ENCODE data around the gene GALNS.
"Not testable (repeated sequence)": the region's sequence is repeated elsewhere in the genome, so short reads cannot be mapped to it uniquely, and the experiment has no call there.

GALNS gene, protein sequence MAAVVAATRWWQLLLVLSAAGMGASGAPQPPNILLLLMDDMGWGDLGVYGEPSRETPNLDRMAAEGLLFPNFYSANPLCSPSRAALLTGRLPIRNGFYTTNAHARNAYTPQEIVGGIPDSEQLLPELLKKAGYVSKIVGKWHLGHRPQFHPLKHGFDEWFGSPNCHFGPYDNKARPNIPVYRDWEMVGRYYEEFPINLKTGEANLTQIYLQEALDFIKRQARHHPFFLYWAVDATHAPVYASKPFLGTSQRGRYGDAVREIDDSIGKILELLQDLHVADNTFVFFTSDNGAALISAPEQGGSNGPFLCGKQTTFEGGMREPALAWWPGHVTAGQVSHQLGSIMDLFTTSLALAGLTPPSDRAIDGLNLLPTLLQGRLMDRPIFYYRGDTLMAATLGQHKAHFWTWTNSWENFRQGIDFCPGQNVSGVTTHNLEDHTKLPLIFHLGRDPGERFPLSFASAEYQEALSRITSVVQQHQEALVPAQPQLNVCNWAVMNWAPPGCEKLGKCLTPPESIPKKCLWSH

DNA sequence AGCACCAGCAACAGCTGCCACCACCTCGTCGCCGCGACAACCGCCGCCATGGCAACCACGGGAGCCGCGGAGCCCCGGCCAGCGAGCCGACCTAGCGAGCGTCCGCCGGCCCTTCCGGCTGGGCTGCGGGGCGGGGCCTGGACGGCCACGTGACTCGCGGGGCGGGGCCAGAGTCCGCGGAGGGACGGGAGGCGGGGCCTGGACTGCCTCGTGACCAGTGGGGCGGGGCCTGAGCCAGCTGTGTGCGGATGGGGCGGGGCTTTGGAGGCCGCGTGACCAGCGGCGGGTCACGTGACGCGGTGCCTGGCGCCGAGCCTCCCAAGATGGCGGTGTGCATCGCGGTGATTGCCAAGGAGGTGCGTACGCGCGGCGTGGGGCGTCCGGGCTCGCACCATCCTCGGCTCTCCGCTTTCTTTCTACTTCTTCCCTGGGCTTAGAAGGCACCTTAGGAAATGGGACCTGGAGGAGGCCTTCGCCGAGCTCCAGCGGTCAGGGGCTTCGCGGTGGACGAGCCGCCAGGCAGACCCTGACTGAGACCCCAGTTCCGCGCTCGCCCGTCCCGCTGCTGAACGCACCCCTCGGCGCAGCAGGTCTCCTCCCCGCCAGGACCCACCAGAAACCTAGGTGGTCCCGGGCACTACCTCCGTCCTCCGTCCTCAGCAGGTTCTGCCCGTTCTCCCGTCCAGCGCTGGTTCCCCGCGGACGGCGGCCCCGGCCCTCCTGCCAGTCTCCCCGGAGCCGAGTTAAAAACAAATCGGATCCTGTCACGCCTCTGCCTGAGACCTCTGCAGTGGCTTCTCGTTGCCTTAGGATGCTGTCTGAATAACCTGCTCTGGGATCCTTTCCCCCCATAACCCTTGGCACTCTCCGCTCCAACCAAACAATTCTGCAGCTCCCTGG lies at the start of gene GALNS, which contains the start of gene TRAPPC2L:
Gene GALNS (minus strand): TSS at position 120 of the 900 bp plus-strand sequence. CDS start 70 bp downstream, at position 50.
Gene TRAPPC2L (plus strand): TSS at position 300 of the 900 bp plus-strand sequence. CDS start 24 bp downstream, at position 324.
- peak; percentile 99 to 100 (median 100) for DNase-seq

DNA sequence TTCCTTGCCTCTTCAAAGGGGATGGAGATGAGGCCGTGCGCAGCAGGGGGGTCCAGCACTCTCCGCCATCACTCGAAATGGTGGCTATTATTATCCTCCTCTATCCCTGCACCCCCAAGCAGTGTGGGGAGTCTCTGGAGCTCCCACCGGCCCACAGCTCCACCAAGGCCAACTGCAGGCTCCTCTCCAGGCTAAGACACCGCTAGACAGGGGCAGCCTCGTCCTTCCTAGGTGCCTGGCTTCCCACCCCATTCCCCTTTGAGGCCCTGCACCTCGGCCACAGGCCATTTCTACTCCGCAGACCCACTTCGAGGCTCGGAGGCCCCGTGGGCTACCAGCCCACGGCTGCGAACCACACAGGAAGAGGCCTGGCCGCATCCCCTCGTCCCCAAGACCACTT lies 49.3 kb upstream of the GALNS start:
- no peak for DNase-seq

DNA sequence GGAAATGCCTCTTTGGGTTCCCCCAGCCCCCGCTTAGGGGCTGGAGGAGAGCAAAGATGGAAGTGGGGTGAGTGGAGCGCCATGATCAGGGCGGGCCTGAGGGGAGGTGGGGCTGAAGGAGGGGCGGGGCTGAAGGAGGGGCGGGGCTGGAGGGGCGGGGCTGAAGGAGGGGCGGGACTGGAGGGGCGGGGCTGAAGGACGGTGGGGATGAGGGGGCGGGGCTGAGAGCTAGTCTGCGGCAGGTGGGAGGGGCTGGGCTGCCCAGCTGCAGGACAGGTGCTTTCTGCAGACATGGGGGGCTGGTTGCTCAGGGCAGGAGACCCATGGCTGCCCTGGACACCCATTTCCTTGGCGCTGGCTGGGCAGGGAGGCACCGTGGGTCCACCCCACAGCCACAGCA lies 48.8 kb upstream of the GALNS start:
- peak in 2 of 3 donors; percentile 20 to 63 for DNase-seq

DNA sequence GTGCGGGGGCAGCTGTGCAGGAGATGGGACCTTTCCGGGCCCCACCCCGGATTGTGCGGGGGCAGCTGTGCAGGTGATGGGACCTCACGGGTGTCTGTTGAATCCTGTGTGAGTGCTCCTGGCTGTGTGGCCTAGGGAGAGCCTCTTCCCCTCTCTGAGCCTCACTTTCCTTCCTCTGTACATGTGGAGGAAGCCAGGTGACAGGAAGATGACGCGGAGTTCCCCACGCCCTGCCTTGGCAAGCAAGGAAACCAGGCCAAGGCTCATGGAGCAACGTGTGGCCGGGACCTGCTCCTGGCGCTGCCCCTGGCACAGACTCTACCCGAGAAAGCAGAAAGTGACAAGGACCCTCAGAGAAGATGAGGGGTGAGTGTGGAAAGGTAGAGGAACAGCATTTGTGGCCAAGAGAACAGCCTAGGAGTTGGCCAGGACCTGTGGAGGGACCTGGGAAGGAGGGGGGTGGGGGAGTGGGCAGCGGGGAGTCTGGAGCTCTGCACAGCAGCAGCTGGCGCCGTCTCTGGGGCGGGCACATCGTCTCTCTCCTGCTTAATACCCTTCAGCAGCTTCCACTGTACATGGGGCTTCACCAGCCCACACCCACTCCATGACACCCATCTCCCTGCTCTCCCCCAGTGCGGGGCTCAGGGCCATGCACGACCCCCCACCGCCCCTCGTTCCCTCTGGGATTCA lies 48.1 kb upstream of the GALNS start:
- DNase-seq = no peak

DNA sequence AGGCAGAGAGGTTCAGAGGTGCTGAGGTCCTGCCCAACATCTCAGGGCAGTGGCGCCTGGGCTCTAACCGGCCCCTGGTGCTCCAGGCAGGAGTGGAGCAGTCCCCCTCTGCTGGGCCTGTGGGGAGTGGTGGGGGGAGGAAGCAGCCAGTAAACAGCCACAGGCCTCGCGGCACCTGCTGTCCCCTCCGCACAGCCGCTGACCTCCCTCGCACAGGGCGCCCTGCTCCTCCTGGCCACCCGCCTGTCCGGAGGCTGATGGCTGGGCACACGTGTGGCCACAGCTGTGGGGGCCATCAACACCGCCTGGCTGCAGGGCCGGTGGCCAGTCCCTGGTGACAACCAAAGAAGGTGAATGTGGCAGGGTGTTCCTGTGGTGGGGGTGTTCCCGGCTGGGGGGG lies 46.5 kb upstream of the GALNS start:
- no peak for DNase-seq

DNA sequence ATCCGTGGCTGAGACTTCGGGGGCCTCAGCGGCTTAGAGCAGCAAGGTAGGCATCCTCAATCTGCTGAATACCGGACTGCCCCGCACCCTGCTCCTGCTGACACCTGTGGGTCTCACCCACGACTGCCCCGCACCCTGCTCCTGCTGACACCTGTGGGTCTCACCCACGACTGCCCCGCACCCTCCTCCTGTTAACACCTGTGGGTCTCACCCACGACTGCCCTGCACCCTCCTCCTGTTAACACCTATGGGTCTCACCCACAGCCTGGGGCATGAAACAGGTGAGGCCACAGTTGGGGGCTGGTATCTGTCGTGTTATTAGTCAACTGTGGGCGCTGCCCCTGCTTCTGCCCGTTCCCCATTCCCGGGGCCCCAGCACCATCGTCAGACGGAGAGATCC lies 46.0 kb upstream of the GALNS start:
- DNase-seq = no peak

DNA sequence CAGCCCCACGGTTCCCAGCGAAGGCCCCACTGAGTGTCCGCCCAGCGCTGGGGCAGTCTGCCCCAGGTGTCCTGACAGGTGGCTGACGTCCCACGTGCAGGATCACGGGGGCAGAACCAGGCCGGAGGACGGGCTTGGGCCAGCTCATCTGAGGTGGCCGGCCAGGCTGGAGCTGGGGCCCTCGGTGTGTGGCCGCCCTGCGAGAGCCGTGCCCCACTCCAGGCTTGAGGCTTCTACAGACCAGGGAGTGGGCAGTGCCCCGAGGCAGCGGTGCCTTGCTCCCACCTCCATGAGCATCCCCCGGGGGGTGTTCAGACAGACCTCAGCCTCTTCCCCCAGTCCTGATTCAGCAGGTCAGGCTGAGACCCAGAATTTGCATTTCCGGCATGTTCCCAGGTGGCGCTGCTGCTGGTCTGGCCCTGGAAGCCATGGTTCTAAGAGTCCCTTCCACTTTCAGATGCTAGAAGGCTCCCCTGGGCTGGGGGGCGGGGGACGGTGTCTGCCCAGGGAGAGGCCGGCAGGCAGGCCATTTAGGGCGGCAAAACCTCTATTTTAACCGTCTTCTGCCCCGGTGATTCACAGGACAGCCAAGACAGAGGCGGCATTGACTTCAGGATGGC lies 45.1 kb upstream of the GALNS start:
- DNase-seq = no peak

DNA sequence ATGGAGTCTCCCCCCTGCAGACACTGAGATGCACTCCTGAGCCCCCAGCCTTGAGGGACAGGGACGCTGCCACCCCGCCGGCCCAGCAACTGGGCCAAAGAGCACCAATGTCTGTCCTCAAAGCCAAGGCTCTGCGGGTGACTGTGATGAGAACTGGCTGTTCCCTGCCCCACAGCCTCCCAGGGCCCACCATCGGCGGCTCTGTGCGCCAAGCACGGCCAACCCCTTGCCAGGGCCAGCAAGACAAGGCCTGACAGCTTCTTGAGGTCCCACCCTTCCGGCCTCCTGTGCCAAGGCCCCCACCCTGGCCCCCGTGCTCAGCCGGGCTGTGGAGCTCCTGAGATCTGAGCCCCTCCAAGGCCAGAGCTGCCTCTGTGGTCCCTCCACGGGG lies 43.9 kb upstream of the GALNS start:
- no peak for DNase-seq

DNA sequence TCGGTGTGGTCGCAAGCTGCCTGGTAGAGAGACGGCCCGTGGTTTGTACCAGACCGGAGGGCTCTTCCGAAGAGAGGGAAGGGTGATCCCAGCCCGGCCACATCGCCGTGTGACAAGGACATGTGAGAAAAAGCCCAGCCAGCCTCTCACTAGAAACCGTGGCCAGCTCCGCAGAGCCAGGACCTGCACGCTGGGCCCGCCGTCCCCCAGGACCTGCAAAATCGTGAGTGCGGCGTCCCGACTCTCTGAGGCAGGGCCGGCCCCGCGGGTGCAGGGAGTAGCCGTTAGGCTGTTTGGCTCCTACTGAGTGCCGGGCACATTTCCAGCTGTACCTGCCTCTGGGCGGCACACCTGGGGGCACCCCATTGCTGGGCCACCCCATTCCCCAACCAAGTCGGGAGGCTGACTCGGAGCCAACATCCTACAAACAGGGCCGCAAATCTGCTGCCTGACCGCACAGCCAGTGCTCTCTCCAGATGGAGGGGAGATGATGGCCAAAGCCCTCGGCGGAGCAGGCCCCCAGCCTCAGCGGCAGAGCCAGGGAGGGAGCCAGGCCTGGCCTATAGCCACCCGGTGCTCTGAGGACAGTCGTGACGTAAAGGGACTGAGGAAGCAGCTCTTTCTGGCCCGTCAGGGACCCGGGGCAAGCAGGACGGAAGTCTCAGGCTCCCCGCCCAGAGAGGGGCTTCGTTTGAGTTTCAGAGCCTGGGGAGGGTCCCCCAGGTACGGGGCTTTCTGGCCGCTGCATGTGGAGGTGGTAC lies 43.3 kb upstream of the GALNS start:
- DNase-seq = no peak

DNA sequence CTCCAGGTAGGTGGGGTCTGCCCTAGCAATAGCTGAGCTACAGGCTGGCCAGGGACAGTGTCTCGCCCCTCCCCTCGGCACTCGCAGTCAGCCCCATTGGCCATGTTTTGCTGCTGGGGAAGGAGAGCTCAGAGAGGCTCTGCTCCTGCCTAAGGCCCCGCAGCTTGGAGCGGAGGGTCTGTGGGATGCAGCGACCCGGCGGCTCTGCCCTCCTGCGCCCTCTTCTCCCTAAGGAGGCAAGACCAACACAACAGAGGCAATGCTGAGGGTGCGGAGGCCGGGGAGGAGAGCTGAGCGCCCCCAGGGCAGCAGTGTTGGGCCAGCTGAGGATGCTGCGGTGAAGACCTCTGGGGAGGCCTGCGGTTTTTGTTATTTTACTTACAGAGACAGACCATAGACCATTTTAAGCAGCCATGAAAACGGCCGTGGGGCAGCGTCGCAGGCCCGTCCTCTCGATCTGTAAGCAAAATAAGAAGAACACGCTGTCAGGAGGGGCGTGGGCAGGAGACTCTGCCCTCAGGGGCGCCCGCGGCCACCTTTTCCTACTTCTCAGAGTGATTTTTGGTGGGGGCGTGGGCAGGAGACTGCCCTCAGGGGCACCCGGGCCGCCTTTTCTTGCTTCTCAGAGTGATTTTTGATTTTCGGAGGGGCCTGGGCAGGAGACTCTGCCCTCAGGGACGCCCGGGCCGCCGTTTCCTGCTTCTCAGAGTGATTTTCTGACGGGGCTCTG lies 41.1 kb upstream of the GALNS start:
- DNase-seq = no peak

DNA sequence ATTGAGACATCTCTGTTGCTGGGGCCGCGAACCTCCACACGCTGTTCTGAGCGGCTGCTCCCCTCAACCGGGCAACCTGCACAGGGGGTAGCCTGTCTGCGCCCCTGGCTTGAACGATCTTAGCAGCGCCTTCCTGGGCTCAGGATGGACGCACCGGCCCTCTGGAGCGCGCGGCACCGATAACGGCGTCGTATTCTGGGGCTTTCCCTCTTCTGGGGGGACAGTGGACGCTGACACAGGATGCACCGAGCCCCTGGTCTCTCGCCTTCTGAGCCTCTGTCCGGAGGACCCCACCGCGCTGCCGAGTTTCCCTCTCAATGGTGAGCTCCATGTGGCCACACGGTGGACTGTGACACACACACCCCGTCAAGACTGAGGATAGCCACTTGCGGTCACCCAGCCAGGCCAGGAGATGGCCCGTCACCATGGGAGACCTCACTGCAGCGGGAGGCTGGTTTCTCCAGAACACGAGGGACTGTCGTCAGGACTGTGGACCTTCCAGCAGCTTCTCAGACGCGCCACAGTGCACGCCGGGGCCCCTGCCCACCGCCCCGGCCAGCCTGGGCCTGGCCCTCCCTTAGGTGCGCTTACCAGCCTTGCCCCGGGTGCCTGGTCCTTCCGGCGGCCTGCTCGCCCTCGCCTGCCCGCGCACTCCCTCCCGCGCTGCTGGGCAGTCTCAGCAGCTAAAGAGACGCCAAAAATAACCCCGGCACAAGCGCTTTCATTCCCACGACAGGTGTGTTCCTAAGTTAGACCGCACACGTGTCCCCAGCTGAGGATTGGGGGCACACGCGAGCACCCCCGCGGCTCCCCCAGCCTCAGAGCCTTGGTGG lies 39.7 kb upstream of the GALNS start:
- DNase-seq = no peak

DNA sequence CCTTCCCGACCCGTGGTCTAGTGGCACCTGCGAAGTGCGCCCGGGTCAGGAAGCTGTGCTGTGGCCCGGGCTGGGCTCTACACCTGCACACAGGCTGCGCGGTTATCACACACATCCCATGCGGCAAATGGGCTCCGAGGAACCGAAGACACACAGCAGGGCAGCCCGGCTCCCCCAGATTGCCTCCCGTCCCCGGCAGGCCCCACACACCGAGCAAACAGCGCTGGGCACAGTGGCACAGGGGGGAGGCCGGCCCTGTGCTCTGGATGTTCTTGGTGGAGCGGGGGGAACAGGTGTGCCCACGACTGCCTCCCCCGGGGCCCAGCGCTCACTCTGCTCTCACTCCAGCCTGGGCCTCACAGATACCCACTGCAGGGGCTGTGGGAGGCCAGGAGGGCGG lies 38.6 kb upstream of the GALNS start:
- DNase-seq = no peak

DNA sequence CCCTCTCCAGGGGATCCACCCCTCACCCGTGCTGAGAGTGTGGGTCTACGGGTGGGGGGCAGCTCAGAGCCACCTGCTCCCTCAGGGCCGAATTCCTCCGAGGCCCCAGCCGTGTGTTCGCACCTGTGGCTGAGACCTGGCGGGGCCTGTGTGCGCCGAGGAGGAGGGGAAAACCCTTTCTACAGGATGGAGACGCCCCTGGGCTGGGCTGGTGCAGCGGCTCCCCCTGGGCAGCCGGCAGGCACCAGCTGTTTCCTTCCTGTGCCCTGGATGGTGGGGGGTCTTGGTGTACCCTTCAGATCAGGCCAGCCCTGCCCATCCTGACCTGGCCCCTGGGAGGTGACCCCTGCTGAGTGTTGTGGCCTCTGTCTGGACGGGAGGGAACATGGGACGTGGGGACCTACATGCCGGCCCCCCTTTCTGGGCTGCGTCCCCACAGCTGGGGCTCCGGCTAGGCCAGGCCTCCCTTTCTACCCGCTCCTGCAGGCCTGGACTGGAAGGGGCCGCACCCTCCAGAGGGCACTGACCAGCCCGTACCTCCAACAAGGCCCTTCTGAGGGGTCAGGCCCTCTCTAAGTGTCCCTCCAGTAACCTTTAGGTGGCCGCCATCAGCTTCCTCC lies 38.0 kb upstream of the GALNS start:
- no peak for DNase-seq

DNA sequence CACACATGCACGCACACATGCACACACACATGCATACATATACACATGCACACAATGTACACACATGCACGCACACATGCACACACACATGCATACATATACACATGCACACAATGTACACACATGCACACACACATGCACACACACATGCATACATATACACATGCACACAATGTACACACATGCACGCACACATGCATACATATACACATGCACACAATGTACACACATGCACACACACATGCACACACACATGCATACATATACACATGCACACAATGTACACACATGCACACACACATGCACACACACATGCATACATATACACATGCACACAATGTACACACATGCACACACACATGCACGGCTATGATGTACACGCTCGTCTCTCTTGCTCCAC lies 37.5 kb upstream of the GALNS start:
- not testable (repeated sequence) for DNase-seq

DNA sequence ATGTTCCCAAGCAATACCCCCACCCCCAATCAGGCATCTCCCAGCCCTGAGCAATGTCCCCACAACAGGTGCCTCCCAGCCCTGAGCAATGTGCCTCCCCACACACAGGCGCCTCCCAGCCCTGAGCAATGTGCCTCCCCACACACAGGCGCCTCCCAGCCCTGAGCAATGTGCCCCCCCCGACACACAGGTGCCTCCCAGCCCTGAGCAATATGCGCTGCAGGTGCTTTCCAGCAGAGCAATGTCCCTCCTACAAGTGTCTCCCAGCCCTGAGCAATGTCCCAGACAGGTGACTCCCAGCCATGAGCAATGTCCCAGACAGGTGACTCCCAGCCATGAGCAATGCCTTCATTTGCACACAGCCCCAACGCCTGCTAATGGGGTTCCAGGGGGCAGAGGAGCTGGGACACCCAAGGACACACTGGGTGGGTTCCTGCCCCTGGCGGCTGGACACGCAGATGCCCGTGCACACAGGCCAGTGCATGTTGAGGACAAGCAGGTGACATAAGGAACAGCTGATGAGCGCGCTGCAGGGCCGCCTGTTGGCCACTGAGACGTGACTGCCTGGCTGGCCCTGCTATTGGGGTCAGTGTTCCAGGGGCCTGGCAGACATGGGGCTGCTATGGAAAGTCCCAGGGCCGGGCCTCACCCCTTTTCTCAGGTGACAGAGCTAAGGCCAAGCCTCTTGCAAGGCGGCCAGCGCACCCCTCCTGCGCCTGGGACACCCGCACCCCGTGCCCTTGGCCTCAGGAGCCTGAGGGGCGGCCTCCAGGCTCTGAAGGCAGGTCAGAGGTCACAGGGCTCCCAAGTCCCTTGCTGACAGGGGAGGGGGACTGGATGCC lies 36.6 kb upstream of the GALNS start:
- DNase-seq = no peak

DNA sequence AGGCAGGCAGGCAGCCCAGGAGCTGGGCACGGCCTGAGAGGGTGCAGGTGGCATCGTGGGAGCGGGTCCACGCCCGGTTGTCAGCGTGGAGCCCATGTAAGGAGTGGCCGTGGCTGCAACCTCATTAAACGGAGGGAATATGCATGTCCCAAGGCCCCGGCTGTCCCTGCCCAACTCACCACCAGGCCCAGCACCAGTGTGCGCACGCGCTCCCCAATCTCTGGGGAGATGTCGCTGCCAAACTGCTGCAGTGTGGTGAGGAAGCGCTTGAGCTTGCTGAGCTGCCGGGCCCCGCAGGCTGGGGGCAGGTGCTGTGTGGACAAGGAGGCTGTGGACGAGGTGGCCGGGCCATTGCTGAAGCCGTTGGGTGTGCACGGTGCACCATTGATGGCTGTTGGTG lies 35.3 kb upstream of the GALNS start:
- no peak for DNase-seq

DNA sequence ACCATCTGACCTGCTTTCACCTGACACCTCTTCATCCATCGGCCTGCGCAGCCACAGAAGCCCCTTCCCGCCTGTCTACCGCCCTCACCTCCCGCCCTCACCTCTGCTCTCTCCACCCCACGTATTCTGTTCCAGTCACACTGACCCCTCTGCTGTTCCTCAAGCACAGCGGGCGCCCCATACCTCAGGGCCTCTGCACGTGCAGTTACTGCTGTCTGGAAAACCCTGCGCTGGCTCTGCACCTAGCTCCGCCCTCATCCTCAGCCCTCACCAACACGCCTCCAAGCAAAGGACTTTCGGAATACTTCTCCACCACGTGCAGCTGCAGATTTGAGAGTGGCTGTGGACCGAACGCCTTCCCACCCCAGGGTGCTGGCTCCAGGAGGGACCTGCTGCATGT lies 34.3 kb upstream of the GALNS start:
- DNase-seq = no peak

DNA sequence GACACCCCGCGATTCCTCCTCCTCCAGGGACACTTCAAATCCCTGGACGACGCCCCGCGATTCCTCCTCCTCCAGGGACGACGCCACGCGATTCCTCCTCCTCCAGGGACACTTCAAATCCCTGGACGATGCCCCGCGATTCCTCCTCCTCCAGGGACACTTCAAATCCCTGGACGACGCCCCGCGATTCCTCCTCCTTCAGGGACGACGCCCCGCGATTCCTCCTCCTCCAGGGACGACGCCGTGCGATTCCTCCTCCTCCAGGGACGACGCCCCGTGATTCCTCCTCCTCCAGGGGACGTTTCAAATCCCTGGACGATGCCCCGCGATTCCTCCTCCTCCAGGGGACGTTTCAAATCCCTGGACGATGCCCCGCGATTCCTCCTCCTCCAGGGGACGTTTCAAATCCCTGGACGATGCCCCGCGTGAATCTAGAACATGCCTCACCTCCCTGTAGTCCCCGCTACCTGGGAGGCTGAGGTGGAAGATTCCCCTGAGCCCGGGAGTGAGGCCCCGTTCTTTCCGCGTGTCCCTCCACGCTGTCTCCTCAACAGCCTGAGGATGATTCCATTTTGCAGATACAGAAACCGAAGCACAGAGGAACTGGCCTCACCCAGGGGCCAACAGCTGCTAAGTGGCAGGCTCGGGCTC lies 33.1 kb upstream of the GALNS start:
- not testable (repeated sequence) for DNase-seq
